ENCODE measurements around the gene EFL1. TPM values are rescaled to one million over a fixed set of nuclear protein-coding genes. Genes with fewer than 3 reads are reported as not detected.

EFL1 gene
- total and polyA plus RNA-seq, 2 donors (not counting 3 experiments of a cell fraction or from before 2014, with no cell fraction given), result 6.6 to 21.9 TPM

DNA sequence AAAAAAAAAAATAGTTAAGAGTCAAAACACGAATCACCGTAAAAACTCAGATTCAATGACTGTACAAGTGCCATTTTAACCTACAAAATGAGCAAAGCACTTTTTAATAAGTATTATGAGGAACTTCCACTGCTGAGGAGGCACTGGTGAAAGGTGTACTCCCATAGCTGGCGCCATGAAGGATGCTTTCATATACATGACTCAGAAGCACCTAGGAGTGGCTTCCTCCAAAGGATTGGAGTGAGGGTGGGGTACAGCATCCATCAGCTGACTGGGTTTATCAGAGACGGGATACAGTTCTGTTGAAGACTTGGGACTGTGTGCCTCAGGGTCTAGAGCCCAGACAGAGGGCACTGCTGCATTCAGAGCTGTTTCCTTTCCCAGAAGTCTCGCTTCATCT, 155.9 kb downstream of the EFL1 start:
- no peak overlapping the region for H3K27ac ChIP-seq (ENCODE audit: insufficient read depth, low read depth, low read length)
- BruUV-seq (replicated peaks), result no TSS peak
- TF ChIP-seq, protein P1, sequence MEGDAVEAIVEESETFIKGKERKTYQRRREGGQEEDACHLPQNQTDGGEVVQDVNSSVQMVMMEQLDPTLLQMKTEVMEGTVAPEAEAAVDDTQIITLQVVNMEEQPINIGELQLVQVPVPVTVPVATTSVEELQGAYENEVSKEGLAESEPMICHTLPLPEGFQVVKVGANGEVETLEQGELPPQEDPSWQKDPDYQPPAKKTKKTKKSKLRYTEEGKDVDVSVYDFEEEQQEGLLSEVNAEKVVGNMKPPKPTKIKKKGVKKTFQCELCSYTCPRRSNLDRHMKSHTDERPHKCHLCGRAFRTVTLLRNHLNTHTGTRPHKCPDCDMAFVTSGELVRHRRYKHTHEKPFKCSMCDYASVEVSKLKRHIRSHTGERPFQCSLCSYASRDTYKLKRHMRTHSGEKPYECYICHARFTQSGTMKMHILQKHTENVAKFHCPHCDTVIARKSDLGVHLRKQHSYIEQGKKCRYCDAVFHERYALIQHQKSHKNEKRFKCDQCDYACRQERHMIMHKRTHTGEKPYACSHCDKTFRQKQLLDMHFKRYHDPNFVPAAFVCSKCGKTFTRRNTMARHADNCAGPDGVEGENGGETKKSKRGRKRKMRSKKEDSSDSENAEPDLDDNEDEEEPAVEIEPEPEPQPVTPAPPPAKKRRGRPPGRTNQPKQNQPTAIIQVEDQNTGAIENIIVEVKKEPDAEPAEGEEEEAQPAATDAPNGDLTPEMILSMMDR (IDR thresholded peaks at IDR 0.05; ENCODE audit: extremely low read depth in 1 of 2, insufficient read depth in 1 of 2, low read depth in 1 of 2, low read length in 2 of 2), result no peak
- no peak for TF ChIP-seq FOS (IDR thresholded peaks at IDR 0.05; ENCODE audit: borderline replicate concordance, insufficient read depth, low read length)
- TF ChIP-seq GATA2 (IDR thresholded peaks at IDR 0.05; ENCODE audit: insufficient read depth, insufficient read length, low read depth, low read length), result no peak
- no peak for TF ChIP-seq EZH2 (IDR thresholded peaks at IDR 0.05; ENCODE audit: borderline replicate concordance, low read depth, low read length, severe bottlenecking)
- TF ChIP-seq POLR2A (IDR thresholded peaks at IDR 0.05; ENCODE audit: low read depth, low read length), result no peak
- no peak for TF ChIP-seq MYC (IDR thresholded peaks at IDR 0.05; ENCODE audit: low read depth, low read length)
- TF ChIP-seq POLR2AphosphoS5 (IDR thresholded peaks at IDR 0.05; ENCODE audit: insufficient read depth, low read depth, low read length), result no peak
- TF ChIP-seq JUN (IDR thresholded peaks at IDR 0.05; ENCODE audit: borderline replicate concordance, insufficient read depth, insufficient read length, low read depth), result no peak
- TF ChIP-seq, protein P2, sequence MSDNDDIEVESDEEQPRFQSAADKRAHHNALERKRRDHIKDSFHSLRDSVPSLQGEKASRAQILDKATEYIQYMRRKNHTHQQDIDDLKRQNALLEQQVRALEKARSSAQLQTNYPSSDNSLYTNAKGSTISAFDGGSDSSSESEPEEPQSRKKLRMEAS (IDR thresholded peaks at IDR 0.05; ENCODE audit: insufficient read depth, insufficient read length), result no peak
- no peak overlapping the region for H2AFZ ChIP-seq (ENCODE audit: low read depth, low read length)
- no peak overlapping the region for H3K9ac ChIP-seq (replicated peaks; ENCODE audit: extremely low read depth, insufficient read depth, low read length)
- H3K4me2 ChIP-seq (ENCODE audit: insufficient read depth, low read length), result no peak overlapping the region
- CTCF ChIA-PET, result interaction anchor here (1.3 to 5.6 kb wide), 5 partner anchors 33 to 696 kb away, joined by 3 to 91 read pairs (median 4); partner anchors contain the start of gene MEX3B
- H3K36me3 ChIP-seq (ENCODE audit: control insufficient read depth in 2 of 2, extremely low read depth in 1 of 2, insufficient read depth in 2 of 2, low read length in 2 of 2), result no peaks in the 10 kb centered on the region
- H3K9me3 ChIP-seq (replicated peaks; ENCODE audit: control insufficient read depth, insufficient read depth, low read length), result no peaks in the 10 kb centered on the region
- FAIRE-seq, result no peak
- intact Hi-C loops (cut with micrococcal nuclease) (loop anchor here (5.0 kb wide), 1 partner anchor 59 kb away; the partner anchor contains the start of gene MEX3B), dilution Hi-C loops (cut with MboI; ENCODE audit: extremely low pct_ligation_motif_present, low sequenced_read_pairs) (no loop called here)
- H3K4me3 ChIP-seq (replicated peaks in 1 of 3; ENCODE audit: insufficient read depth in 1 of 3, low read depth in 1 of 3, low read length in 3 of 3), result no peak overlapping the region
- POLR2A ChIA-PET, result no interaction called here
- H4K20me1 ChIP-seq (replicated peaks; ENCODE audit: control insufficient read depth, extremely low read depth, insufficient read depth, low read length), result no peaks in the 10 kb centered on the region
- H3K79me2 ChIP-seq (ENCODE audit: control insufficient read depth, insufficient read depth, low read length), result no peaks in the 10 kb centered on the region
- no peaks in the 10 kb centered on the region for H3K9me1 ChIP-seq (replicated peaks; ENCODE audit: control insufficient read depth, extremely low read depth, insufficient read depth, low read length)
- no peak for DNase-seq (ENCODE audit: low read depth, low spot score)
- no peaks in the 10 kb centered on the region for H3K27me3 ChIP-seq (ENCODE audit: control insufficient read depth in 2 of 2, insufficient read depth in 2 of 2, low read length in 2 of 2)
- no peaks in the 10 kb centered on the region for H3K4me1 ChIP-seq (ENCODE audit: control insufficient read depth, extremely low read depth, insufficient read depth, low read length)

Measured in endothelial cell of umbilical vein (primary cell).